Measurements from ENCODE around the gene PPCDC.

PPCDC gene

GRCh38 chr15:75019916-75020315 is 3.5 kb upstream of the PPCDC start:
- no peak for DNase-seq

GRCh38 chr15:75021341-75021740 is 2.0 kb upstream of the PPCDC start:
- DNase-seq = no peak

DNA sequence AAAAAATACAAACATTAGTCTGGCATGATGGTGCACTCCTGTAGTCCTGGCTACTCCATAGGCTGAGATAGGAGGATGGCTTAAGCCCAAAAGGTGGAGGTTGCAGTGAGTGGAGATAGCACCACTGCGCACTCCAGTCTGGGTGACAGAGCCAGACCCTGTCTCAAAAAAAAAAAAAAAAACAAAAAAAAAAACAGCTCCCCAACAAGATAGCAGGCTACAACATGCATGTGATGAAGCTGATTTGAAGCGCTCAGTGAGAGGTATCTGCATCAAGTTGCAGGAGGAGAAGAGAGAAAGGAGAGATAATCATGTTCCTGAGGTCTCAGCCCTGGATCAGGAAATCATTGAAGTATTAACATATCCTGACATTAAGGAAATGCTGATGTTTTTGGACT is 608 bp upstream of the PPCDC start:
- DNase-seq = no peak

DNA sequence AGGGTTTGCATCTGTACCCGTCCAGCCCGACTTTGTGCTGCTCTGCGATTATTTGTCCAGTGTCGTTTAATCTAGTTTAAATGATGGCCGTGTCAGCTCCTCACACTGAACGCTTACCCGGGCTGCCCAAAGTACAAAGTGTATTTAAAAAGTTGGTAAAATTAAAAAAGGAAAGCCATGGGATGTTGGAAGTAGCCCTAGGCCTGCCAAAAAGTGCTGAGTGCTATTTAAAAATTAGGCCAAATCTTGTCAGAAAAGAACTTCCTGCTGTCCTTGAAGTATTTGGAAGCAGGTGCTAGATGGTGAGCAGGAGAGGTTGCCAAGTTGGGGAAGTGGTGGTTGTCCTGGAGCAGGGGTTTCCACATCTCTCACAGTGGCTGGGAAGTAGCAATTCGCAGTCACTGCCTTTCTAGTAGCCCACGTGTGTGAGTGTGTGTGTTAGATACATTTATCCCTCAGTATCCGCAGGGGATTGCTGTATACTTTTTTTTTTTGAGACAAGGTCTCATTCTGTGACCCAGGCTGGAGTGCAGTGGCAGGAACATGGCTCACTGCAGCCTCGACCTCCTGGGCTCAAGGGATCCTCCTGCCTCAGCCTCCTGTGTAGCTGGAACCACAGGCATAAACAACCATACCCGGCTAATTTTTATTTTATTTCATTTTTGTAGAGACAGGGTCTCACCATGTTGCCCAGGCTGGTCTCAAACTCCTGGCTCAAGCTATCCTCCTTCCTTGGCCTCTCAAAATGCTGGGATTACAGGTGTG is 664 bp downstream of the PPCDC start:
- no peak for DNase-seq

DNA sequence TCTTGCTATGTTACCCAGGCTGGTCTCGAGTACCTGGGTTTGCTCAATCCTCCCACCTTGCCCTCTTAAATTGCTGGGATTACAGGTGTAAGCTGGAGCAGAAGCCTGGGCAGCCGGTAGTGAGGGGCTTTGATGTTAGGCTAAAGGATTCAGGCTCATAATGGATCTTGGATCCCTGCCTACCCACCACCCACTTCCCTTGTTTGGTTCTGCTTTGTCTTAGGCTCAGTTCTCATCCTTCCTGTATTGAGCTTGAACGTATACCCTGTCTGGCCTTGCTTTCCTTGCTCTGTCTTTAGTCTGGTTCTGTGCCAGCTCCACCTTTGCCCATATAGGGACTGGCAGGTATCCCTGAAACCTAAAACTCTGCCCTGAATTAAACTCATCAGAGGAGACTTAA is 1.7 kb downstream of the PPCDC start:
- DNase-seq = no peak

DNA sequence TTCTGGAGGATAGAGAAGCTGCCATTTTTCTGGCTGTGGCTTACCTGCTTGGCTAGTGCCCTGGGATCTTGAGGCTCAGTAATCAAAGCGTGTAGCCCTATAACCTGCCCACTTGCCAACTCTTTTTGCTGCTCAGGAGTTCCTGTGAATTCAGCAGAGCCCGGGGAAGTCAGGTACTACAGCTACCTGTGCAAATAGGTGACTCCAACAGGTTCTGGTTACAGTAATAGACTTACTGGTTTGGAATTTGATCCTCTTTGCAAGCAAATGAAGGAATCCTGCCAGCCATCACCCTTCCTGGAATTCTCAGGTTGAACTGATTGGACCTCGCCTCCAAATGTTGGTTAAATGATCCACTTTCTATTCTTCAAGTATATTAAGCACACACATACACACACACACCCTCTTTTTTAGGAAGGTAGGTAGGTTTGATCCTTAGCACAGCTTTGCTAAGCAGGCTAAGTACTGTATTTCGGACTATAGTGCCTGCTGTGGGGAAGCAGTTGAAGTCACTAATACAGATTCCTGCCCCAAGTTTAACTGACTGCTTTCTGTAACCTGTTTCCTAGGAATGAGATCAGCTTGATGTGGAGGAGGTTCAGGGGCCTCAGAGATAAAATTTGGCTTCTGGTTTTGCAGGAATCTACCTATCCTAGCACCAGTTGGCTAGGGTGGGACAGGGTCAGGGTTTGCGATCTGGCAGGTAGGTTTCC is 2.3 kb downstream of the PPCDC start:
- no peak for DNase-seq

GRCh38 chr15:75027551-75027950 is 4.2 kb downstream of the PPCDC start:
- no peak for DNase-seq

GRCh38 chr15:75028991-75029377 is 5.6 kb downstream of the PPCDC start:
- no peak for DNase-seq

- peak; percentile 85 for DNase-seq
These were observed 6.1 kb downstream of the PPCDC start for GRCh38 chr15:75029378-75030022.

DNA sequence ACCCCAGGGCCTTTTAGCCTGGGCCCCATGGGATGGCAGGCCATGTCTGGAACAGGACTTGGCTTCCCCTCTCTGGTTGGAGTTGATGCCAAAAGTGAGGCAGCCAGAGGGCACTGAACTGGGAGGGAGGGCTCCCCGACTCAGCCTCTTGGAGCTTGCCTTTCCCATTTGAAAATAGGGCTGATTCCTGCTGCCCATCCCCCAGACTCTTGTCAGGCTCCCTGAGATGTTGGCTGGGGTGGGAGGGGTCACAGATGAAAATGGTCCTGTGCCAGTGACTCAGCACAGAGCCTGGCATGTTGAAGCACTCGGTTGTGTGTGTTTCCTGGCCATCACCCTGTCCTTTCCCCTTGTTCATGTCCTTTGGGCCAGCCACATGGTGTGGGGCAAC is 6.6 kb downstream of the PPCDC start:
- DNase-seq = no peak

DNA sequence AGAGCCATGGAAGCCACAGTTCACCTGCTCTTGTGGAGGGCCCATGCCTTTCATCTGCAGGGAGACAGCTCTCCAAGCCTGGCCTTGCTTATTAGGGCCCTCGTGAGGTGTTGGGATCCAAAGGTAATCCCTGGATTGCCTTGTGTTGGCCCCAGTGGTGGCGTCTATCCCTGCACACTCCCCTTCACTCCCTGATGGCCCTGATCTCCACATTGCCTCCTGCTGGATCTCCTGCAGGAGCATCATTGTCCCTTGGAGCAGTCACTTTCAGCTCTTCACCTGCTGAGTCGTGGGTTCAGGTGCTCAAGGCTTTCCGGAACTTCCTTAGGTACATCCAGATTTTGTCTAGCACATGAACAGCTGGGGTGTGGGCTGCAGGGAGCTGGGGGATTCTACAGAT is 7.0 kb downstream of the PPCDC start:
- no peak for DNase-seq

GRCh38 chr15:75031848-75032247 is 8.5 kb downstream of the PPCDC start:
- no peak for DNase-seq

DNA sequence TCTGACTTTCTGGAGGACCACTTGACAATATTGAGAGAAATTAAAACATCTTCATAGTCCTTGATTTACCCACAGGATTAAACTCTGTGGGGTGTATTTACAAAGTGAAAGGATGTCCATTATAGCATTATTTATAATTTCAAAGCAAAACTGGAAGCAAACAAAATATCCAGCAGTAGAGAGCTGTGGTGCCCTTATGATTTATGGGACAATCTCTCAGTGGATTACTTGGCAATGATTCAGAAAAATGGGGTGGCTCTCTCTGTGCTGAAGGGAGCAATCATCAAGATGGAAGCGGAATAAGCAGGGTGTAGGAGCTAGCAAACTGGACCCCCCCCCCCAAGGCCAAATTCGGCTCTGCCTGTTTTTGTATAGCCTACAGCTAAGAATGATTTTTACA is 9.0 kb downstream of the PPCDC start:
- no peak for DNase-seq

DNA sequence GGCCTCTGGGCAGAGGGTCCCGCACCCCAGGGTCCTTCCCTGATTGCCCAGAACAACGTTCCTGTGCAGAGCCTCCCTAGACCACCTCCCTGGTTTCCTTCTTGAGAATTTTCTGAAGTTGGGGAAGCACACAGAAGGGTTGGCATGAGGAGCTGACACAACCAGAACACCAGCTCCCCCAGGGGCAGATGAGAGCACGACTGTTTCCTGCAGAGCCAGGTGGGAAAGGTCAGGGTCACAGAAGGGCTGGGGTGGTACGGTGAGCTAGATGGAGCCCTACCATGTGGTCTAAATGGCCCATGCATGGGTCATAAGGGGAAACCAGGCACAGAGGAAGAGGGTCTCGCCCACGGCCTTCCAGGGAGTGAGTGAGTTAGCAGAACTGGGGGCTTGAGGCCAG is 10.4 kb downstream of the PPCDC start:
- DNase-seq = no peak

GRCh38 chr15:75034615-75035014 is 11.2 kb downstream of the PPCDC start:
- DNase-seq = no peak

DNA sequence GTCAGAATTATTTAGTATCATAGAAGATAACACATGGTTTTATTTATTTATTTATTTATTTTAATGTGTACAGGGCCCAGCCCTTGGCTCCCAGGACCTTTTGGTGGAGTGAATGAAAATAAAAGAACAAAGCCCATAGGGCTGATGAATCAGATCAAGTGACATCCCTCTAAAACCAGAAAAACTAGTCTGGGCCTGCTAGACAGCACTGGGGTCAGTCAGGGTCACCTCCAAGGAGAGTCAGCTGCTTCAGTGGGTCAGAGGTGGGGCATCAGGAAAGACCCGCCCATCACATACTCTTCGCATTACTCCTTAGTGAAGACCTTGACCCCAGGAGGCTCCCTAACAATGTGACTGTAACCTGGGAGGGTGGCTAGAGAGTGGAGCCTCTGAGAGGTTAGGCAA is 12.8 kb downstream of the PPCDC start:
- no peak for DNase-seq

DNA sequence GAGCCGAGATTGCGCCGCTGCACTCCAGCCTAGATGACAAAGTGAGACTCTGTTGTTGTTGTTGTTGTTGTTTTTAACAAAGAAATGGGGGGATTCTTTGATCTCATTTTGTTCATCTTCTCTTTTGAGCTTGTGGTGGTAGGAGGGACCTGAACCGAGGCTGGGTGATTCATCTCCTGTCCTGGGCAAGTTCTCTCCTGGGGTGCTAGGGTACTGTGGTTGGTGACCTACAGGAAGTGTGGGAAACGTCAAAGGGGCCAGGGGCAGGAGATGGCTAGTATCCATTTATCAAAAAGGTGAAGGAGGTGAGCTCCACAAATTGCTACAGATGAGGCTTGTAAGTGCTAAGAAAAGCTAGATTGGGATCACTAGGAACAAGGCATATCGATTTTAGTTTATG is 14.3 kb downstream of the PPCDC start:
- DNase-seq = no peak

DNA sequence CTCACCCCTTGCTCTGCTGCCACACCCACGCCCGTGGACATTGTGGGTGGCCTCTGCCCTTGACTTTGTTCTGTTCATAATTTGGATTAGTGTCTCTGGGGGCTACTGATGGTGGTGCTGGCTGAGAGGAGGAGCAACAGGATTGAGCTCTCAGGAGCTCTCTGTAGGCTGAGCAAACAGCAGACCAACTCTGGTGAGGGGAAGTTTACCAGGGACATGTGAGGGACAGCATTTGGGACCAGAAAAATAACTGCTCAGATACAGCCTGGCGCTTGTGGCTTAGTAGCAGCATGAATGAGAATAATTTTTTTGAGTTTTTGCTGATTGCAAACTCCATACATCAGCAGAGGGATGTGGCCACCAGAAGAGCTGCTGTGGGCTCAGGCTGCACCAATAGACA is 14.8 kb downstream of the PPCDC start:
- DNase-seq = no peak

DNA sequence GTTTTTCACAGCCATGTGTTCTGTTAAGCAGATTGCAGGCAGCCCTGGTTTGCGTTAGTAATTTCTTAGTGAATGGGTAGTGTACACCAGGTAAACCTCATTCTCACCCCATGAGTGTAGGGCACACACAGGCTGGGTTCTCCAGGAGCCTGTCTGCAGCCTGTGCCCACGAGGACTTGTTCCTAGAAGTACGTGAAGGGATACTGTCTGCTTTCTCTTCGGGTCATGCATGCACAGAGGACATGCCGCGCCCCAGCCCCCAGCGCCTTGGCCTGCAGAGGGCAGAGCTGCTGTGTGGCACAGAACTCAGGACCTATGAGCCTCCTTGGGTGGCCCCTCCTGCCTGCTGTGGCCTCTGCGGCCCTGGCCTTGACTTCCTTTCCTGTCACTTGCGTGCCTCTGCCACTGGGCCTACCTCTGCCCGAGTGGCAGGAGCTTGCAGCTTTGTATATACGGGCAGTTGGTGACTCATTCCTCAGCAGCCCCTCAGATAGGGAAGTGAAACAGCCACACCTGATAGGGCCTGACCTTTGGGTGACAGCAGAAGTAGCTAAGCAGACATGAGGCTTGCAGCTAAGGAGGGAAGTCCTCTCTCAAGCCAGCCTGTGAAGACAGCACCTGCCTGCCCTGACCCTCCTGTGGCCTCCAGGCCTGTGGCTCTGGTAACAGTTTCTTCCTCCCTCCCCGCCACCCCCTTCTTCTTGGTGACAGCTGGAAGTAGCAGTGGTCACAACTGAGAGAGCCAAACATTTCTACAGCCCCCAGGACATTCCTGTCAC is 19.5 kb downstream of the PPCDC start:
- DNase-seq = peak; percentile 93

- peak; percentile 87 for DNase-seq
These were observed 20.3 kb downstream of the PPCDC start for GRCh38 chr15:75043509-75044257.

- no peak for DNase-seq
These were observed 21.0 kb downstream of the PPCDC start for GRCh38 chr15:75044258-75044878.

DNA sequence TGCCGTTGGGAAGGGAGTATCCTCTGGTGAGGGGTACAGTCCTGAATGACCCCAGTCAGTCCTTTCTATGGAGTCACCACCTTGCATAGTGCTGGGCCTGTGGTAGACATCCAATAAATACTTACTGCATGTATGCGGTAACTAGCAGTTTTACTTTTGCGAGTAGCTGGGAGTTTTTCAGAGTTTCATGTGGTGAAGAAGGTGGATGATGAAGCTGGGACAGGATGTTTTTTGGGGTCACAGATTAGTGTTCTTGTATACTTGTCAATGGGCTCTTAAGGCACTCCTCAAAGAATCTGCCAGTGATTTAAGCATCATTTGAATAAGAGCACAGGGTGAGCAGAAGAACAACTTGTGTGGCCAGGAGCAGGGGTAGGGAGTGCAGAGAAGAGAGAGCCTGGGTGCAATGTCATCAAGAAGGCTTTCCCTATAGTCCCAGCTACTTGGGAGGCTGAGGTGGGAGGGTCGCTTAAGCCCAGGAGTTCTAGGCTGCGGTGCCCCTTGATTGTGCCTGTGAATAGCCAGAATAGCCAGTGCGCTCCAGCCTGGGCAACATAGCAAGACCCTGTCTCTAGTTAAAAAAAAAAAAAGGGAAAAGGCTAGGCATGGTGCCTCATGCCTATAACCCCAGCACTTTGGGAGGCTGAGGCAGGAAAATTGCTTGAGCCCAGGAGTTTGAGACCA is 22.1 kb downstream of the PPCDC start:
- DNase-seq = no peak
